Measurements from ENCODE around the gene MDC1. TPM values are rescaled to one million over a fixed set of nuclear protein-coding genes. Genes with fewer than 3 reads are reported as not detected.

Gene MDC1
- polyA plus RNA-seq, 1 donor from 2014 or later = 8.1 TPM

- no peak overlapping the region for H3K4me2 ChIP-seq (ENCODE audit: low read length)
- no peaks in the 10 kb centered on the region for H3K36me3 ChIP-seq (ENCODE audit: insufficient read depth, low read length)
- no peak for TF ChIP-seq SMC3 (conservative IDR thresholded peaks at IDR 0.05; ENCODE audit: poor library complexity)
- TF ChIP-seq MXI1 (conservative IDR thresholded peaks at IDR 0.05; ENCODE audit: poor library complexity, severe bottlenecking) = no peak
- TF ChIP-seq EP300 (conservative IDR thresholded peaks at IDR 0.05; ENCODE audit: poor library complexity, severe bottlenecking) = no peak
- no peak for TF ChIP-seq POLR2AphosphoS5 (IDR thresholded peaks at IDR 0.05)
- no peak for TF ChIP-seq RAD21 (conservative IDR thresholded peaks at IDR 0.05)
- TF ChIP-seq EZH2 (IDR thresholded peaks at IDR 0.05; ENCODE audit: borderline replicate concordance, insufficient read depth, low read length, poor library complexity, severe bottlenecking) = no peak
- TF ChIP-seq REST (IDR thresholded peaks at IDR 0.05; ENCODE audit: borderline replicate concordance) = no peak
- no peak for TF ChIP-seq CTCF (IDR thresholded peaks at IDR 0.05; ENCODE audit: poor library complexity, severe bottlenecking)
- no peak for TF ChIP-seq TAF1 (IDR thresholded peaks at IDR 0.05; ENCODE audit: low read depth)
Observed at GRCh38 chr6:30655743-30656094, 61.4 kb downstream of the MDC1 start.

GRCh38 chr6:30654798-30655742, 62.0 kb downstream of the MDC1 start:
- H3F3A ChIP-seq (ENCODE audit: insufficient read depth, low read length, poor library complexity, severe bottlenecking) = no peaks in the 10 kb centered on the region
- H3K9me2 ChIP-seq (ENCODE audit: insufficient read depth, low read length) = no peaks in the 10 kb centered on the region
- H3K27me3 ChIP-seq (ENCODE audit: insufficient read depth, low read depth, low read length) = no peaks in the 10 kb centered on the region
- H3K4me2 ChIP-seq (ENCODE audit: low read length) = no peak overlapping the region
- no peak overlapping the region for H3K4me3 ChIP-seq (ENCODE audit: low read length)
- H3K36me3 ChIP-seq (ENCODE audit: insufficient read depth, low read length) = no peaks in the 10 kb centered on the region
- H3K9me3 ChIP-seq (ENCODE audit: low read length) = no peaks in the 10 kb centered on the region
- H3K9ac ChIP-seq (ENCODE audit: low read length) = no peak overlapping the region
- no peaks in the 10 kb centered on the region for H3K79me2 ChIP-seq (replicated peaks; ENCODE audit: insufficient read depth, low read length)
- H4K20me1 ChIP-seq (ENCODE audit: insufficient read depth) = no peaks in the 10 kb centered on the region
- TF ChIP-seq MXI1 (conservative IDR thresholded peaks at IDR 0.05; ENCODE audit: poor library complexity, severe bottlenecking) = no peak
- TF ChIP-seq SMC3 (conservative IDR thresholded peaks at IDR 0.05; ENCODE audit: poor library complexity) = no peak
- no peak for TF ChIP-seq REST (IDR thresholded peaks at IDR 0.05; ENCODE audit: borderline replicate concordance)
- H2AFZ ChIP-seq (ENCODE audit: low read depth, low read length) = no peak overlapping the region
- H3K27ac ChIP-seq (ENCODE audit: low read length) = no peak overlapping the region

More at GRCh38 chr6:30655743-30656094, 61.4 kb downstream of the MDC1 start:
- Histone ChIP-seq H3K27ac (ENCODE audit: low read length) (no peak overlapping the region), H4K20me1 (ENCODE audit: insufficient read depth) (no peaks in the 10 kb centered on the region), H3K27me3 (ENCODE audit: insufficient read depth, low read depth, low read length) (no peaks in the 10 kb centered on the region), H3F3A (ENCODE audit: insufficient read depth, low read length, poor library complexity, severe bottlenecking) (no peaks in the 10 kb centered on the region), H3K4me3 (ENCODE audit: low read length) (no peak overlapping the region), H3K79me2 (replicated peaks; ENCODE audit: insufficient read depth, low read length) (no peaks in the 10 kb centered on the region), H3K9me3 (ENCODE audit: low read length) (no peaks in the 10 kb centered on the region), H3K9me2 (ENCODE audit: insufficient read depth, low read length) (no peaks in the 10 kb centered on the region), H3K9ac (ENCODE audit: low read length) (no peak overlapping the region), H2AFZ (ENCODE audit: low read depth, low read length) (no peak overlapping the region)

Data from neural cell (in vitro differentiated cells).